ENCODE measurements around the gene PRAC2. TPM values are rescaled to one million over a fixed set of nuclear protein-coding genes. Genes with fewer than 3 reads are reported as not detected.

PRAC2 gene
- polyA plus RNA-seq, 1 of the 3 experiments (the other 2 are of a cell fraction) = not detected

DNA sequence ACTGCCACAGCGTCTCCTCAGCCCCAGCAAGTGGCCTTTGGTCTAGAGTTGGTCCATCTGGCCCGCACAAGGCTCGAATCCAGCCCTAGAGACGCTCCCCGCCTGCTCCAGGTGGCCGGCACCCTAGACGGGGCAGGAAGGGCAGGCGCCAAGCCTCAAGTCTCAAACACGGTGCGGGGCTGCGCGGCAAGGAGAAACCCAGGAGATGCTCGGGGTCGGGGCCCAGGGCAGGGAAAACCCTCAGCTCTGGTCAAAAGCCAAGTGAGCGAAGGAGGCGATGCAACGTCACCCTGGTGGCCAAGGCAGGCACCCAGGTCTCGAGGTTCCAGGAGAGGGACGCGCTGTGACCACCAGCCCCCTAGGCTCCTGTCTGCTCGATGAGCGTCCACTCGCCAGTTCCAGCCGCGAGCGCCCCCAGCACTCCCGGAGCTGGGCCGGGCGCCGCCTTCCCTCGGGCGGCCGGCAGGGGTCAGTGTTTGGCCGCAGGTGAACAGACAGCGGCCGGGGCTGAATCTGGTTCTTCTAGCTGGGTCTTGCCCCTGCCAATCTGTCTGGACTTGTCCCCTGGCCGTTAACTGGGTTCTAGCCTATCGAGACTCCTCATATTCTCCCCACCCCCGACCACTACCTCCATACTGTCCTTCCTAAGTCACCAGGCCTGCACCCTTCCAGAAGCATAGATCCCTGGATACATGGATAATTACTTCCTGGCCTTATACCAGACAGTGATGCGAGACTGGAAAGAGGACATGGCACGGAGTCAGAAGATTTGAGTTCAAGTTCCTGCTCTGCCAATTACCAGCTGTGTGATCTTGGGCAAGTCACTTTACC lies 44.6 kb upstream of the PRAC2 start:
- H3F3A ChIP-seq (replicated peaks; ENCODE audit: insufficient read depth) = peaks cover 3% of the 10 kb centered on the region
- H3K36me3 ChIP-seq (replicated peaks in 1 of 2; ENCODE audit: control insufficient read depth in 1 of 2, insufficient read depth in 2 of 2, low read length in 1 of 2) = no peaks in the 10 kb centered on the region
- peak; percentile 70 for TF ChIP-seq RAD21 (IDR thresholded peaks at IDR 0.05; ENCODE audit: low read length)
- TF ChIP-seq, protein P1, sequence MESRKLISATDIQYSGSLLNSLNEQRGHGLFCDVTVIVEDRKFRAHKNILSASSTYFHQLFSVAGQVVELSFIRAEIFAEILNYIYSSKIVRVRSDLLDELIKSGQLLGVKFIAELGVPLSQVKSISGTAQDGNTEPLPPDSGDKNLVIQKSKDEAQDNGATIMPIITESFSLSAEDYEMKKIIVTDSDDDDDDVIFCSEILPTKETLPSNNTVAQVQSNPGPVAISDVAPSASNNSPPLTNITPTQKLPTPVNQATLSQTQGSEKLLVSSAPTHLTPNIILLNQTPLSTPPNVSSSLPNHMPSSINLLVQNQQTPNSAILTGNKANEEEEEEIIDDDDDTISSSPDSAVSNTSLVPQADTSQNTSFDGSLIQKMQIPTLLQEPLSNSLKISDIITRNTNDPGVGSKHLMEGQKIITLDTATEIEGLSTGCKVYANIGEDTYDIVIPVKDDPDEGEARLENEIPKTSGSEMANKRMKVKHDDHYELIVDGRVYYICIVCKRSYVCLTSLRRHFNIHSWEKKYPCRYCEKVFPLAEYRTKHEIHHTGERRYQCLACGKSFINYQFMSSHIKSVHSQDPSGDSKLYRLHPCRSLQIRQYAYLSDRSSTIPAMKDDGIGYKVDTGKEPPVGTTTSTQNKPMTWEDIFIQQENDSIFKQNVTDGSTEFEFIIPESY (IDR thresholded peaks at IDR 0.05; ENCODE audit: borderline replicate concordance, low read depth) = no peak
- peak; percentile 62 for TF ChIP-seq SMC3 (IDR thresholded peaks at IDR 0.05; ENCODE audit: low read depth, low read length)
- TF ChIP-seq, protein P2, sequence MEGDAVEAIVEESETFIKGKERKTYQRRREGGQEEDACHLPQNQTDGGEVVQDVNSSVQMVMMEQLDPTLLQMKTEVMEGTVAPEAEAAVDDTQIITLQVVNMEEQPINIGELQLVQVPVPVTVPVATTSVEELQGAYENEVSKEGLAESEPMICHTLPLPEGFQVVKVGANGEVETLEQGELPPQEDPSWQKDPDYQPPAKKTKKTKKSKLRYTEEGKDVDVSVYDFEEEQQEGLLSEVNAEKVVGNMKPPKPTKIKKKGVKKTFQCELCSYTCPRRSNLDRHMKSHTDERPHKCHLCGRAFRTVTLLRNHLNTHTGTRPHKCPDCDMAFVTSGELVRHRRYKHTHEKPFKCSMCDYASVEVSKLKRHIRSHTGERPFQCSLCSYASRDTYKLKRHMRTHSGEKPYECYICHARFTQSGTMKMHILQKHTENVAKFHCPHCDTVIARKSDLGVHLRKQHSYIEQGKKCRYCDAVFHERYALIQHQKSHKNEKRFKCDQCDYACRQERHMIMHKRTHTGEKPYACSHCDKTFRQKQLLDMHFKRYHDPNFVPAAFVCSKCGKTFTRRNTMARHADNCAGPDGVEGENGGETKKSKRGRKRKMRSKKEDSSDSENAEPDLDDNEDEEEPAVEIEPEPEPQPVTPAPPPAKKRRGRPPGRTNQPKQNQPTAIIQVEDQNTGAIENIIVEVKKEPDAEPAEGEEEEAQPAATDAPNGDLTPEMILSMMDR (IDR thresholded peaks at IDR 0.05) = peak; percentile 98
- no peak for TF ChIP-seq EP300 (IDR thresholded peaks at IDR 0.05; ENCODE audit: borderline replicate concordance in 1 of 2, low read depth in 1 of 2, low read length in 1 of 2)
- no peak for TF ChIP-seq GABPA (IDR thresholded peaks at IDR 0.05; ENCODE audit: low read depth)
- no peak for TF ChIP-seq NFIC (IDR thresholded peaks at IDR 0.05; ENCODE audit: borderline replicate concordance)
- no peak for TF ChIP-seq GATA2 (CRISPR knock-in tag; IDR thresholded peaks at IDR 0.05)
- no peak for TF ChIP-seq MEF2A (IDR thresholded peaks at IDR 0.05; ENCODE audit: borderline replicate concordance, low read depth)
- TF ChIP-seq, protein P3, sequence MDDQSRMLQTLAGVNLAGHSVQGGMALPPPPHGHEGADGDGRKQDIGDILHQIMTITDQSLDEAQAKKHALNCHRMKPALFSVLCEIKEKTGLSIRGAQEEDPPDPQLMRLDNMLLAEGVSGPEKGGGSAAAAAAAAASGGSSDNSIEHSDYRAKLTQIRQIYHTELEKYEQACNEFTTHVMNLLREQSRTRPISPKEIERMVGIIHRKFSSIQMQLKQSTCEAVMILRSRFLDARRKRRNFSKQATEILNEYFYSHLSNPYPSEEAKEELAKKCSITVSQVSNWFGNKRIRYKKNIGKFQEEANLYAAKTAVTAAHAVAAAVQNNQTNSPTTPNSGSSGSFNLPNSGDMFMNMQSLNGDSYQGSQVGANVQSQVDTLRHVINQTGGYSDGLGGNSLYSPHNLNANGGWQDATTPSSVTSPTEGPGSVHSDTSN (IDR thresholded peaks at IDR 0.05) = no peak
- no peak for TF ChIP-seq SIN3A (IDR thresholded peaks at IDR 0.05; ENCODE audit: borderline replicate concordance, low read depth, low read length)
- no peak for TF ChIP-seq FOSL2 (IDR thresholded peaks at IDR 0.05; ENCODE audit: borderline replicate concordance, low read depth)
- TF ChIP-seq YY1 (IDR thresholded peaks at IDR 0.05; ENCODE audit: low read depth) = no peak
- H4K20me1 ChIP-seq (ENCODE audit: insufficient read depth) = no peaks in the 10 kb centered on the region
- H2AFZ ChIP-seq (ENCODE audit: low read depth) = no peak overlapping the region; the same call in 1 of the 2 replicates
- H3K27me3 ChIP-seq (ENCODE audit: insufficient read depth) = peaks cover 96% of the 10 kb centered on the region
- H3K4me3 ChIP-seq (ENCODE audit: low read depth in 2 of 2, low read length in 1 of 2) = peak overlapping the region in 1 of 2 experiments; percentile 29; a peak in 1 of 4 replicates
- H3K9me2 ChIP-seq = no peaks in the 10 kb centered on the region
- peak; percentile 87 for DNase-seq
- CTCF ChIA-PET = interaction anchor here (0.5 to 9.7 kb wide), 91 partner anchors 7 to 878 kb away, joined by 3 to 113 read pairs (median 4); partner anchors contain the start of genes CALCOCO2, HOXB5, HOXB9 and IGF2BP1
- no peaks in the 10 kb centered on the region for H3K9me3 ChIP-seq
- peak overlapping the region; percentile 63 for H3K4me2 ChIP-seq
- POLR2A ChIA-PET = no interaction called here
- 6% methylated on average over 36 of the region's 41 CpGs for WGBS (ENCODE audit: low lambda C conversion rate)
- no peaks in the 10 kb centered on the region for H3K79me2 ChIP-seq (ENCODE audit: insufficient read depth)
- no peaks in the 10 kb centered on the region for H3K4me1 ChIP-seq (ENCODE audit: control insufficient read depth in 1 of 2, insufficient read depth in 2 of 2, low read depth in 1 of 2, low read length in 1 of 2)
- H3K9ac ChIP-seq = no peak overlapping the region
- no peak overlapping the region for H3K27ac ChIP-seq (ENCODE audit: low read depth in 2 of 2, low read length in 1 of 2)
